ENCODE measurements around the gene ZFP37.
A peak's percentile ranks its signal among the peaks of the same experiment; 100 is the strongest.
"Not testable (repeated sequence)": the region's sequence is repeated elsewhere in the genome, so short reads cannot be mapped to it uniquely, and the experiment has no call there.

ZFP37 gene

DNA sequence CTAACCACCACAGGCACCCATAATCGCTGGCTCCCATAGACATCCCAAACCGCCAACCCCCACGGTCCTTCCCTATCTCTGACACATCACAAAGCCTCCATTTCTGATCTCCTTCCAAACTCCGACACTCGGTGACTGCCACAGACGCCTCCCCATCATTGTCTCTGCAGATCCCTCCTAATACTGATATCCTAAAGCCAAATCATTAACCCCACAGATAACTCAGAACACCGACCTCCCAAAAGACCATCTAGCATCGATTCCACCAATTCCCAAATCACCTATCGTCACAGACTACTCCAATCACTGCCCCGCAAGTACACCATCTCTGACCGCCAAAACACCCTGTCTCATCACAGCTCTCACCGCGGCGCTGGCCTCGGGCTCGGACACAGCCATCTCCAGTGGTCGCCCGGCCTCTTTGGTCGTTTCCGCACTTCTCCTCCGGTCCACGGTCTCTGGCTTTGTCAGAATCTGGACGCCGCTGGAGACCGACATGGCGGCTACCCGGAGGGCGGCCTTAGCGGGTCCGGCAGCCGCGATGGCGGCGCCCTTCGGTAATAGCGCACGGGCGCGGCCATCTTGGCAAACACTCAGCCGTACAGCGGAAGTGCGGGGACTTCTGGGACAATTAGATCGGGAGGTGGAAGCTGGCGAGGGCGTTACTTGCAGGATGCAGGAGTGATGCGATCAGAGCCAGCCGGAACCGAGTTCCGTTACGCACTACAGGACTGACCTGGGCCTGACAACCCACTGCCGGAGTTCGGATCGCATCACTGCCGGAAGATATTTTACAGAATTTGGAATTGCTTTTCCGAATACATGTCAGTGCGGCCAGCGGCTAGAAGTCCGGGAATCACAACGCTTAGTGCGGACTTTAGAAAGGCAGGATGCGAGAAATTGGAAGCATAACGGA, at the start of gene ZFP37:
Gene ZFP37, minus strand, starts transcription at position 534 of the 916 bp plus-strand sequence. Its CDS starts 36 bp downstream, at position 498.
- DNase-seq (ENCODE audit: low read depth): peak; percentile 74

GRCh38 chr9:113105345-113105744, 48.8 kb upstream of the ZFP37 start:
- DNase-seq (ENCODE audit: low read depth): not testable (repeated sequence)

GRCh38 chr9:113095561-113095960, 39.0 kb upstream of the ZFP37 start:
- DNase-seq (ENCODE audit: low read depth): no peak

DNA sequence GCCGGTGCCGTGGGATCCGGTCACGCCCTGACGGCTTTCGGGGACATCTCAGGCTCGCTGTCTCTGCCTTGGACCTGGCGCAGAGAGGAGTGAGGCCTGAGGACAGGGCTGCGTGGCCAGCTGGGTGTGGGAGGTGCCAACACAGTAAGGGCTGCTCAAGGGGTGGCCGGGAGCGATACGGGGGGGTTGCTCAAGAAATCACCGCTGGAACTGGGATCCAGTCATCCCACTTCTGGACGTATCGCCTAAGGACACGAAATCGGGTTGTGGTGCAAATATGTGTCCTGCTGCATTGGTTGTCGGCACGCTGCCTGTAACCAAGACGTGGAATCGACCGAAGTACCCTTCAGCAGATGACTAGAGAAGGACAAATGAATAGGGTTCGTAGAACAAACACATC, 33.4 kb upstream of the ZFP37 start:
- not testable (repeated sequence) for DNase-seq (ENCODE audit: low read depth)

DNA sequence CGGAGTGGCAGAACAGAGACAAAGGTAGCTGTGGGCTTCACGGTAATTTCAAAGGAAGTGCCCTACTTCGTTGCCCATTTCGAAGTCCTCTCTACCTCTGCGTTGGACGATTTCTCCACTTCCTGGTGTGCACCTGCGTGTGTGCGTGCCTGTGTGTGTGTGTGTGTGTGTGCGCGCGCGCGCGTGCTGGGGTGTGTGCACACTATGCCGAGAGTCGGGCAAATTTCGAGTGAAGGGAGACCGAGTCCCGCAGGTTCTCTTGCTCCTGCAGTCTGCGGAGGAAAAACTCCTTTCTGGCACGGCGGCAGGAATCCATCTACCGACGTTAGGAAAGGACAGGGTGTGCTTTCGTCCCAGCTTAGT, 32.6 kb upstream of the ZFP37 start:
- not testable (repeated sequence) for DNase-seq (ENCODE audit: low read depth)

- DNase-seq (ENCODE audit: low read depth): not testable (repeated sequence)
These were observed 32.1 kb upstream of the ZFP37 start for GRCh38 chr9:113088456-113089142.

DNA sequence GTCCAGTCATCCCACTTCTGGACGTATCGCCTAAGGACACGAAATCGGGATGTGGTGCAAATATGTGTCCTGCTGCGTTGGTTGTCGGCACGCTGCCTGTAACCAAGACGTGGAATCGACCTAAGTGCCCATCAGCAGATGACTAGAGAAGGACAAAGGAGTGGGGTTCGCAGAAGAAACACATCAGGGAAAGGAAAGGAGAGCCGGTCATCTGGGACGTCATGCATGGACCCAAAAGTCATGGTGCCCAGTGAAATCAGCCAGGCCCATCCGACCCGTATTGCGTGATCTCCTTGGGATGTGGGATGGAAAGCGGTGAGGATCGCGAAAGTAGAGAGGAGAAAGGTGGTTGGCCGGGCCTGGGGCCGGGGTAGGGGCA, 6.4 kb upstream of the ZFP37 start:
- not testable (repeated sequence) for DNase-seq (ENCODE audit: low read depth)

DNA sequence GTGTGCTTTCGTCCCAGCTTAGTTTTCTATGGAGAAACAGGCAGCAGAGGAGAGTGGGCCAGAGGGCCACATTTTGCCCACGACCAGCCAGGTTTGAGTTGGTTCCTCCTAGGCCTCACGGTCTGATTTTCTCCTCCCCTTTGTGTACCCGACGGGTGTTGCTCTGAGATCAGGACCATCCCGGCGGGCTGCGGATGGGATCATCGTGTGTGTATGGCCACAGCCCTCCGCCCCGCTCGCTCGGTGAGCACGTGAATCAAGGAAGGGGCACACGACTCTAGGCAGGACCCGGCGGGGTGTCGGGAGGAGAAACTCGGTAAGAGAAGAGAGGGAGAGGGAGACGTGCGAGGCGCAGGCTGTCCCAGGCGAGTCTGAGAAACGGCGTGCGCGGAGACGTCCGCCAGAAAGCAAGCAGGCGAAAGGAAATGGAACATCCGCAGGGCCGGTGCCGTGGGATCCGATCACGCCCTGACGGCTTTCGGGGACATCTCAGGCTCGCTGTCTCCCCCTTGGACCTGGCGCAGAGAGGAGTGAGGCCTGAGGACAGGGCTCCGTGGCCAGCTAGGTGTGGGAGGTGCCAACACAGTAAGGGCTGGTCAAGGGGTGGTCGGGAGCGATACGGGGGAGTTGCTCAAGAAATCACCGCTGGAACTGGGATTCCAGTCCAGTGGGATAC, 5.9 kb upstream of the ZFP37 start:
- not testable (repeated sequence) for DNase-seq (ENCODE audit: low read depth)

- not testable (repeated sequence) for DNase-seq (ENCODE audit: low read depth)
These were observed 4.7 kb upstream of the ZFP37 start for GRCh38 chr9:113061072-113061850.

DNA sequence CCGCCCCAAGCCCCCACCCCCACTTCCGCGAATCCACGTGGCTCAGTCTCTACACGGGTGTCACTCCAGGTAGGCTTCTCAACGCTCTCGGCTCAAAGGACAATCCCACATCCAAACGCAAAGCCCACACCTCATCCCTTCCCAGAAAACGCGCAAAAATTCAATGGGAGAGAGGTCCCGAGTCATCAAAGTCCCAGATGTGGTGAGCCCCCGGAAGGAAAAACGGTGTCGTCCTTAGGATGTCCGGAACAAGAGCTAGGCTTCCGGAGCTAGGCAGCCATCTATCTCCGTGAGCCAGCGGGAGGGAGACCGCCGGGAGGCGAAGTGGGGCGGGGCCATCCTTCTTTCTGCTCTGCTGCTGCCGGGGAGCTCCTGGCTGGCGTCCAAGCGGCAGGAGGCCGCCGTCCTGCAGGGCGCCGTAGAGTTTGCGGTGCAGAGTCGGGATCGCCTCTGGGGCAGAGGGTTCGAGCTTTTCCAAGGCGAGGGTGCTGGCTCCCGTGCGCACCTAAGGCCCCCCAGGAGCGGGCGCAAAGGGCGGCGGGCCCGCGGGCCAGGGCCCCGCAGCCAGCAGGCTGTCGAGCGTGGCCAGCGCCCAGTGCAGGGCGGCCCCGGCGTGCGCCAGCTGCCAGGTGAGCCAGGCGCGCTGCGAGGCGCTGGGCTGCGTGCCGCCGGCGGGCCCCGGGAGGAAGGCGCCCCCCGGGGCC, 3.2 kb upstream of the ZFP37 start:
- not testable (repeated sequence) for DNase-seq (ENCODE audit: low read depth)

- DNase-seq (ENCODE audit: low read depth): no peak
These were observed 669 bp upstream of the ZFP37 start for GRCh38 chr9:113057193-113057592.

- no peak for DNase-seq (ENCODE audit: low read depth)
These were observed 13.5 kb downstream of the ZFP37 start for GRCh38 chr9:113042884-113043657.

- DNase-seq (ENCODE audit: low read depth): no peak
These were observed 30.3 kb downstream of the ZFP37 start for GRCh38 chr9:113026200-113026599.

- DNase-seq (ENCODE audit: low read depth): no peak
These were observed 38.3 kb downstream of the ZFP37 start for GRCh38 chr9:113018247-113018646.

DNA sequence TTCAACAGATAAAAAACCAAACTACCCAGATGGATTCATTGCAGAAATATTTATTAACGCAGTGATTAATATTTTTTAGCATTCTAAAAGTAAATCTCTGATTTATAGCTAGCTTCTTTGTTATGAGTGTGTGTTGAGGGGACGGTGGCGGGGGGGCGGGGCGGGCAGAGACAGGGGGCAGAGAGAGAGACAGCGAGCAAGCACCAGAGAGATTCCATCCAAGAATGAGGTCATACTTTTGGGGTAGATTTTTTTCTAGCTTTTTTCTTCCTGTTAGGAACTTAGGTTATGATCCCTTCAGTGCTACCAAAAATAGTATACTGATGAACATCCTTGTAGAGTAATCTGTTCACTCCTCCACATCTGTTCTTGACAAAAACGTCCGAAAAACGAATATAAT, 44.0 kb downstream of the ZFP37 start:
- DNase-seq (ENCODE audit: low read depth): no peak

GRCh38 chr9:113011911-113012381, 44.6 kb downstream of the ZFP37 start, which contains the start of gene ZNF883:
Gene ZNF883 (minus strand): TSS chr9:113012192.
- peak; percentile 27 for DNase-seq (ENCODE audit: low read depth)

- no peak for DNase-seq (ENCODE audit: low read depth)
These were observed 50.7 kb downstream of the ZFP37 start for GRCh38 chr9:113005777-113006176.

- DNase-seq (ENCODE audit: low read depth): no peak
These were observed 59.1 kb downstream of the ZFP37 start for GRCh38 chr9:112997236-112997941.
